ENCODE measurements around the gene MREG. TPM values are rescaled to one million over a fixed set of nuclear protein-coding genes. Genes with fewer than 3 reads are reported as not detected.

MREG gene
- total RNA-seq, 4 donors from 2014 or later = 0.36 to 0.40 TPM; not detected in 2

DNA sequence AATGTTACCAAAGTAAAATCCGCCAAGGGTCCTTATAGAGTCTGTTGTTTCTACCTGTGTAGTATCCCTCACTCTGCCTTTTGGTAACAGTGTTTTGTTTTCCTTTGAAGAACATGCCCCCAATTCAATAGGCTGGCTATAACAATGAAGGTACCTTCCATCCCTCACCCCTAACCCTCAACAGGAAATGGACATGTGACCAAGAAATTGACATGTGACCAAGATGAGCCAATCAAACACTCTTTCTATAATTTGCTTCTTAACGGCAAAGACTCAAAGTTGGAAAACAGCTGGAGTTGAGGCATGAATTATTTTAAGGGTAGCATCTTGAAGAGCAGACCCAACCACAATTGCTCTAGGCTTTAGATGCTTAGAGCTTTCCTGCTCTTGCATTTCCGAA, 5.4 kb upstream of the MREG start:
- no peak overlapping the region for H3K4me3 ChIP-seq
- ATAC-seq = no peak
- in situ Hi-C loops (cut with MboI; ENCODE audit: low sequenced_read_pairs in 4 of 4) = no loop called here
- no peaks in the 10 kb centered on the region for H3K27me3 ChIP-seq
- no peaks in the 10 kb centered on the region for H3K9me3 ChIP-seq
- no peak for DNase-seq
- peaks cover 0 to 4% of the 10 kb centered on the region in 2 donors for H3K4me1 ChIP-seq
- no peaks in the 10 kb centered on the region for H3K36me3 ChIP-seq
- TF ChIP-seq, protein P1, sequence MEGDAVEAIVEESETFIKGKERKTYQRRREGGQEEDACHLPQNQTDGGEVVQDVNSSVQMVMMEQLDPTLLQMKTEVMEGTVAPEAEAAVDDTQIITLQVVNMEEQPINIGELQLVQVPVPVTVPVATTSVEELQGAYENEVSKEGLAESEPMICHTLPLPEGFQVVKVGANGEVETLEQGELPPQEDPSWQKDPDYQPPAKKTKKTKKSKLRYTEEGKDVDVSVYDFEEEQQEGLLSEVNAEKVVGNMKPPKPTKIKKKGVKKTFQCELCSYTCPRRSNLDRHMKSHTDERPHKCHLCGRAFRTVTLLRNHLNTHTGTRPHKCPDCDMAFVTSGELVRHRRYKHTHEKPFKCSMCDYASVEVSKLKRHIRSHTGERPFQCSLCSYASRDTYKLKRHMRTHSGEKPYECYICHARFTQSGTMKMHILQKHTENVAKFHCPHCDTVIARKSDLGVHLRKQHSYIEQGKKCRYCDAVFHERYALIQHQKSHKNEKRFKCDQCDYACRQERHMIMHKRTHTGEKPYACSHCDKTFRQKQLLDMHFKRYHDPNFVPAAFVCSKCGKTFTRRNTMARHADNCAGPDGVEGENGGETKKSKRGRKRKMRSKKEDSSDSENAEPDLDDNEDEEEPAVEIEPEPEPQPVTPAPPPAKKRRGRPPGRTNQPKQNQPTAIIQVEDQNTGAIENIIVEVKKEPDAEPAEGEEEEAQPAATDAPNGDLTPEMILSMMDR (IDR thresholded peaks at IDR 0.05 in 4 of 5, conservative IDR thresholded peaks at IDR 0.05 in 1 of 5) = no peak
- TF ChIP-seq POLR2A (IDR thresholded peaks at IDR 0.05) = no peak
- intact Hi-C loops (cut with DNase I; ENCODE audit: low total_unique reads) = no loop called here
- H3K27ac ChIP-seq = no peak overlapping the region

DNA sequence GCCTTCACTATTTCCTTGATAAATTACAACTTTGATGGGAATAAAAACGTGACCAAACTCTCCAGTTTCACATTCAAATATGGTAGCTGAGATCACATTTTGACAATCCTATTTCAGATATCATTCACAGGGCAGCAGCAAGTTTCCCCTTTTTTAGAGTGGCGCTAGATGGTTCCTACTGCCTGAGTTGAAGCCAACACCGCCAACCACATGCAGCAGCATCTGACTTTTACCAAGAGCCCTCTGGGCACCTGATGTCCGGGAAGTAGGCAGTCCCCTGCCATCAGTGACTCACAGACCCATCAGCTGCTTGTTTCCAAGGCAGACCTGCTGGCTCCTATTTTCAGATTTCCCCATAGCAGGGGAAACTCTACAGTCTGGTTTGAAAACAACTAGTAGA, 4.0 kb upstream of the MREG start:
- no peak for ATAC-seq

DNA sequence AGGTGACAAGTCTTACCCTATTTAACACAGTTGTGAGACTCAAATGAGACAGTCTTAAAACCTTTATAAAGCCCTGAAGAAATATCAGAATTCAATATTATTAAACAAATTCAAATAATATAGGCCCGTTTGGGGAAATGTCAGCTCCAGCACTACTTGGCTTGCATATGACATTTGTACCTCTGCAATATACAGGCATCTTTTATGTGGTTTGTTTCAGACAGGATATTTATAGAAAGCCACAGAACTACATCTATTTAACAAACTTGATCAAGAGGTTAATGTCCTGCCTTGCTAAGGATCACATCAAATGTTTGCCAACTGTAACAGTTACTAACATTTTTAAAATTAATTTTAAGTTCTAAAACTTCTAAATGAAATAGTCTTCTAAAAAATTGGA, 3.2 kb upstream of the MREG start:
- intact Hi-C loops (cut with DNase I; ENCODE audit: low total_unique reads) (no loop called here), in situ Hi-C loops (cut with MboI; ENCODE audit: low sequenced_read_pairs in 4 of 4) (no loop called here)
- ATAC-seq (no peak), DNase-seq (no peak)
- Histone ChIP-seq H3K27ac (no peak overlapping the region), H3K27me3 (no peaks in the 10 kb centered on the region), H3K4me3 (no peak overlapping the region), H3K4me1 (peaks cover 0 to 8% of the 10 kb centered on the region in 2 donors), H3K9me3 (no peaks in the 10 kb centered on the region), H3K36me3 (no peaks in the 10 kb centered on the region)
- TF ChIP-seq, protein P1 (IDR thresholded peaks at IDR 0.05 in 4 of 5, conservative IDR thresholded peaks at IDR 0.05 in 1 of 5) = no peak
- no peak for TF ChIP-seq POLR2A (IDR thresholded peaks at IDR 0.05)

More for the DNA sequence above, 4.0 kb upstream of the MREG start:
- Histone ChIP-seq H3K4me3 (no peak overlapping the region), H3K27me3 (no peaks in the 10 kb centered on the region), H3K4me1 (peaks cover 0 to 8% of the 10 kb centered on the region in 2 donors), H3K27ac (no peak overlapping the region), H3K9me3 (no peaks in the 10 kb centered on the region), H3K36me3 (no peaks in the 10 kb centered on the region)
- DNase-seq = peak in 1 of 2 donors; percentile 16
- TF ChIP-seq, protein P1 (IDR thresholded peaks at IDR 0.05 in 4 of 5, conservative IDR thresholded peaks at IDR 0.05 in 1 of 5) = no peak
- no peak for TF ChIP-seq POLR2A (IDR thresholded peaks at IDR 0.05)
- in situ Hi-C loops (cut with MboI; ENCODE audit: low sequenced_read_pairs in 4 of 4) (no loop called here), intact Hi-C loops (cut with DNase I; ENCODE audit: low total_unique reads) (no loop called here)

DNA sequence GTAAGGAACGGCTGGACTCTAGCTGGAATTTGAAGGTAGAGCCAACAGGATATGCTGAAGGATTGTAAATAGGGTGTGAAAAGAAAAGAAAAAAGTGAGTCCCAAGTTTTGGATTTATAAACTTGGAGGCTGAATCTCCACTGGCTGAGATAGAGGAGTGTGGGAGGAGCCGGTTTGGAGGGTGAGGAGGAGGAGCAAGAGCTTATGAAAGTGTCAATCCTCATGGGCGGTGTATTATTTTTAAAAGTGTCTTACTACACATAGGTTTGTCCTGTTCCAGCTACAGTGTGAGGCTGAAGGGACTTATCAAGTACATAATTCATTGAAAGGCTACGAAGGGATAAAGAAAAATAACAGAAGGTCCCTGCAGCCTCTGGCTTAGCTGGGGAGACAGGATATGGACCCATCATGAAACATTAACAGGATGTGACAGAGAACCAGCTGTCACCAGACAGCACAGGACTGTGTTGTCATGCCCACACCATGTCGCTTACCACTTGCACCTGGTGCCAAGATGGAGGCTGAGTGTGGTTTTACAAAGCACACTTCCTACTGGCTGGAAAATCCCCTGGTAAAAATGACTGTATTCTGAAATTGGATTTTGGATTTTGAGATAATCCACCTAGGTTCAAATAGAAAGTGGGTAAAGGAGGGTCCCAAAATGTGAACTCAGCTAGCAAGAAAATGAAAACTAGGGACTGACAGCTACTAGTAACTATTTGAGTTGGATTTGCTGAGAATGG, 2.5 kb upstream of the MREG start:
- ATAC-seq (no peak), DNase-seq (no peak)
- Histone ChIP-seq H3K4me3 (no peak overlapping the region), H3K27me3 (no peaks in the 10 kb centered on the region), H3K4me1 (peaks cover 0 to 8% of the 10 kb centered on the region in 2 donors), H3K27ac (no peak overlapping the region), H3K36me3 (no peaks in the 10 kb centered on the region), H3K9me3 (no peaks in the 10 kb centered on the region)
- in situ Hi-C loops (cut with MboI; ENCODE audit: low sequenced_read_pairs in 4 of 4) (no loop called here), intact Hi-C loops (cut with DNase I; ENCODE audit: low total_unique reads) (no loop called here)
- TF ChIP-seq POLR2A (IDR thresholded peaks at IDR 0.05) = no peak
- TF ChIP-seq, protein P1 (IDR thresholded peaks at IDR 0.05 in 4 of 5, conservative IDR thresholded peaks at IDR 0.05 in 1 of 5) = no peak
